ENCODE results near the gene DENND2C.

DNA sequence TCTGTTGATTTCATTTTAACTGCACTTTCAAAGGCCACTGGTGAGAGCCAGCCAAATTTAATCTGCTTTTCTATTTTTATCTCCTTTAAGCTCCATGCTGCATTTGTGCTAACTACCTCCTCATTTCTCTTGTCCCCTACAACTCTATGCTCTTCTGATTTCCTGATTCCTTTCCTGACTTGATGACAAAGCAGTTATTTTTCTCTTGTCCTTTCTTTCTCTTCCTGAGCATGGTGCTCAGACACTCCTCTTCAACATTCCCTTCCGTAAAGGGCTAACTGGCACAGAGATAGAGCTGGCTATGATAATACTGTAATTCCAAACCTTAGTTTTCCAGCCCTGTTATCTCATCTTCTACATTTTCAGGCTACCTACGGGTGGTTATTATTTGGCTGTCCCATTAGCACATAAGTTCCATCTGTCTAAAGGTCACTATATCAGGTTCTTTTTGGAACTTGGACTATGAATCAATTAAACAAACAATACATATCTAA, 81.6 kb downstream of the DENND2C start:
- TF ChIP-seq POLR2A (IDR thresholded peaks at IDR 0.05) (no peak), POLR2AphosphoS5 (IDR thresholded peaks at IDR 0.05) (no peak)
- TF ChIP-seq, protein P1, sequence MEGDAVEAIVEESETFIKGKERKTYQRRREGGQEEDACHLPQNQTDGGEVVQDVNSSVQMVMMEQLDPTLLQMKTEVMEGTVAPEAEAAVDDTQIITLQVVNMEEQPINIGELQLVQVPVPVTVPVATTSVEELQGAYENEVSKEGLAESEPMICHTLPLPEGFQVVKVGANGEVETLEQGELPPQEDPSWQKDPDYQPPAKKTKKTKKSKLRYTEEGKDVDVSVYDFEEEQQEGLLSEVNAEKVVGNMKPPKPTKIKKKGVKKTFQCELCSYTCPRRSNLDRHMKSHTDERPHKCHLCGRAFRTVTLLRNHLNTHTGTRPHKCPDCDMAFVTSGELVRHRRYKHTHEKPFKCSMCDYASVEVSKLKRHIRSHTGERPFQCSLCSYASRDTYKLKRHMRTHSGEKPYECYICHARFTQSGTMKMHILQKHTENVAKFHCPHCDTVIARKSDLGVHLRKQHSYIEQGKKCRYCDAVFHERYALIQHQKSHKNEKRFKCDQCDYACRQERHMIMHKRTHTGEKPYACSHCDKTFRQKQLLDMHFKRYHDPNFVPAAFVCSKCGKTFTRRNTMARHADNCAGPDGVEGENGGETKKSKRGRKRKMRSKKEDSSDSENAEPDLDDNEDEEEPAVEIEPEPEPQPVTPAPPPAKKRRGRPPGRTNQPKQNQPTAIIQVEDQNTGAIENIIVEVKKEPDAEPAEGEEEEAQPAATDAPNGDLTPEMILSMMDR (IDR thresholded peaks at IDR 0.05 in 8 of 11, conservative IDR thresholded peaks at IDR 0.05 in 3 of 11): no peak

Data from spleen (tissue), 7 donors.